Osteoblast (primary cell): Measurements from ENCODE around the gene LINS1. TPM values are rescaled to one million over a fixed set of nuclear protein-coding genes. Genes with fewer than 3 reads are reported as not detected.
"Not testable (repeated sequence)": the region's sequence is repeated elsewhere in the genome, so short reads cannot be mapped to it uniquely, and the experiment has no call there.

ENCODE experiments used
- DNase-seq: peaks from one replicate; pipeline ENCODE4 v3.0.0; 2011; ENCODE audit warnings: low spot score, mixed read lengths; ENCODE audit not compliant: insufficient read length; ENCODE audit errors: missing footprints
- H2AFZ ChIP-seq: 2 replicates; pipeline ENCODE4 v1.6.0; 2011; ENCODE audit warnings: mild to moderate bottlenecking, low read length
- H3K27ac ChIP-seq: 2 replicates; pipeline ENCODE4 v1.5.1; 2011; ENCODE audit warnings: mild to moderate bottlenecking, low read depth, low read length, moderate library complexity
- H3K27me3 ChIP-seq: 2 replicates; pipeline ENCODE4 v1.6.0; 2012; ENCODE audit warnings: mild to moderate bottlenecking, control low read depth, inconsistent platforms, low read length, moderate library complexity; ENCODE audit not compliant: insufficient read depth
- H3K36me3 ChIP-seq: 2 replicates; pipeline ENCODE4 v1.5.1; 2011; ENCODE audit warnings: mild to moderate bottlenecking, low read length, control low read depth, moderate library complexity; ENCODE audit not compliant: insufficient read depth
- H3K4me1 ChIP-seq: 2 replicates; pipeline ENCODE4 v1.5.1; 2011; ENCODE audit warnings: mild to moderate bottlenecking, low read length, control low read depth, moderate library complexity; ENCODE audit not compliant: insufficient read depth
- H3K4me2 ChIP-seq: 2 replicates; pipeline ENCODE4 v1.6.0; 2011; ENCODE audit warnings: mild to moderate bottlenecking, low read length; ENCODE audit not compliant: insufficient read depth
- H3K4me3 ChIP-seq: fragments of 200-600 bp; sonication (generic); 3 replicates; pipeline ENCODE4 v1.5.1; 2012; ENCODE audit warnings: mild to moderate bottlenecking, low read length, inconsistent platforms; ENCODE audit not compliant: insufficient read depth
- H3K79me2 ChIP-seq: 2 replicates; pipeline ENCODE4 v1.6.0; 2012; ENCODE audit warnings: mild to moderate bottlenecking, low read length, control low read depth, inconsistent platforms; ENCODE audit not compliant: insufficient read depth
- H3K9me3 ChIP-seq: 2 replicates; pipeline ENCODE4 v1.5.1; 2011; ENCODE audit warnings: low read depth, low read length, control low read depth
- H4K20me1 ChIP-seq: 2 replicates; pipeline ENCODE4 v1.6.0; 2012; ENCODE audit warnings: mild to moderate bottlenecking, low read length, control low read depth; ENCODE audit not compliant: insufficient read depth
- total RNA-seq: library from RNA; depleted of rRNA; stranded (reverse); fragments of >200 nt; gene quantifications from 2 replicates; pipeline ENCODE4 v1.2.3, GENCODE V29; 2012
- TF ChIP-seq, protein P1 (sequence below): IDR thresholded peaks from 2 replicates; pipeline ENCODE4 v1.5.1; 2011; ENCODE audit warnings: mild to moderate bottlenecking, low read depth, low read length, moderate library complexity; ENCODE audit errors: extremely low read depth

Gene LINS1
- total RNA-seq, 1 donor, result 14.8 TPM

DNA sequence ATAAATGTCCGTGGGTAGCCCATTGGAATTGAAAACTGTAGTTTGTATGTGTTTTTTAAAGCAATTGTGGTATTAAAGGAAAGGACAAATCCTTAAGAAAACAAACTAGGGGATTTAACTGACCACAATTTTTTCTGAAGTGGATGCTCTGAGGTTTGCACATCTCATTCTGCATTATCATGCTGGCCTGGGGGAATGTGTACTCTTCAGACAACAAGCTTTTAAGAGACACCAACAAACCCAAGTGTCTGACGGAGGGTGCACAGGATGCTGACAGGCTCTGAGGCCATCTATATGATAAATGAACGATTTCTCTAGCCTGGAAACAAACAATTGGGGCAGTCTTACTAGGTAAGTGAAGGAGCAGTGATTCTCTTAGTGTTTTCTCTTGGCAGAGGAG, 9.1 kb downstream of the LINS1 start:
- Histone ChIP-seq H3K36me3 (no peaks in the 10 kb centered on the region), H3K4me2 (no peak overlapping the region), H2AFZ (no peak overlapping the region), H4K20me1 (peaks cover 14% of the 10 kb centered on the region), H3K4me1 (no peaks in the 10 kb centered on the region), H3K27ac (no peak overlapping the region), H3K4me3 (no peak overlapping the region), H3K79me2 (peaks cover 83% of the 10 kb centered on the region), H3K9me3 (peaks cover 6% of the 10 kb centered on the region), H3K27me3 (no peaks in the 10 kb centered on the region)
- no peak for DNase-seq
- TF ChIP-seq, protein P1, sequence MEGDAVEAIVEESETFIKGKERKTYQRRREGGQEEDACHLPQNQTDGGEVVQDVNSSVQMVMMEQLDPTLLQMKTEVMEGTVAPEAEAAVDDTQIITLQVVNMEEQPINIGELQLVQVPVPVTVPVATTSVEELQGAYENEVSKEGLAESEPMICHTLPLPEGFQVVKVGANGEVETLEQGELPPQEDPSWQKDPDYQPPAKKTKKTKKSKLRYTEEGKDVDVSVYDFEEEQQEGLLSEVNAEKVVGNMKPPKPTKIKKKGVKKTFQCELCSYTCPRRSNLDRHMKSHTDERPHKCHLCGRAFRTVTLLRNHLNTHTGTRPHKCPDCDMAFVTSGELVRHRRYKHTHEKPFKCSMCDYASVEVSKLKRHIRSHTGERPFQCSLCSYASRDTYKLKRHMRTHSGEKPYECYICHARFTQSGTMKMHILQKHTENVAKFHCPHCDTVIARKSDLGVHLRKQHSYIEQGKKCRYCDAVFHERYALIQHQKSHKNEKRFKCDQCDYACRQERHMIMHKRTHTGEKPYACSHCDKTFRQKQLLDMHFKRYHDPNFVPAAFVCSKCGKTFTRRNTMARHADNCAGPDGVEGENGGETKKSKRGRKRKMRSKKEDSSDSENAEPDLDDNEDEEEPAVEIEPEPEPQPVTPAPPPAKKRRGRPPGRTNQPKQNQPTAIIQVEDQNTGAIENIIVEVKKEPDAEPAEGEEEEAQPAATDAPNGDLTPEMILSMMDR, result no peak

DNA sequence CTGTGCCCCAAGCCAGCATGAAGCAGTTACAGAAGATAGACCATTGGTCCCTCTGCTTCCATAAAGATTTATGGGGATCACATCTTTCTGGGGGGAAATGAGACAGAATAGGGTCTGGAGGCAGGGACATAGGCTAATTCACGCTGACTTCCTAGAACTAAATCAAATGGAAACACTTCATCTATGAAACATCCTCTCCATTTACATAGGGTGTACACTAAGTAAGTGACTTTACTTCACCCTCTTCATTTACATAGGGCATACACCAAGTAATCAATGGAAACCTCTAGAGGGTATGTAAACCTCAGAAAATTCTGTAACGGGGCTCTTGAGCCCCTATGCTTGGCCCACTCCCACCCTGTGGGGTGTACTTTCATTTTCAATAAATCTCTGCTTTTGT, 10.1 kb downstream of the LINS1 start:
- Histone ChIP-seq H3K4me3 (no peak overlapping the region), H3K27me3 (no peaks in the 10 kb centered on the region), H3K4me2 (no peak overlapping the region), H3K36me3 (no peaks in the 10 kb centered on the region), H2AFZ (no peak overlapping the region), H3K9me3 (peaks cover 6% of the 10 kb centered on the region), H3K79me2 (peaks cover 78% of the 10 kb centered on the region), H3K4me1 (no peaks in the 10 kb centered on the region), H4K20me1 (peaks cover 14% of the 10 kb centered on the region), H3K27ac (no peak overlapping the region)
- TF ChIP-seq, protein P1, result no peak
- no peak for DNase-seq

DNA sequence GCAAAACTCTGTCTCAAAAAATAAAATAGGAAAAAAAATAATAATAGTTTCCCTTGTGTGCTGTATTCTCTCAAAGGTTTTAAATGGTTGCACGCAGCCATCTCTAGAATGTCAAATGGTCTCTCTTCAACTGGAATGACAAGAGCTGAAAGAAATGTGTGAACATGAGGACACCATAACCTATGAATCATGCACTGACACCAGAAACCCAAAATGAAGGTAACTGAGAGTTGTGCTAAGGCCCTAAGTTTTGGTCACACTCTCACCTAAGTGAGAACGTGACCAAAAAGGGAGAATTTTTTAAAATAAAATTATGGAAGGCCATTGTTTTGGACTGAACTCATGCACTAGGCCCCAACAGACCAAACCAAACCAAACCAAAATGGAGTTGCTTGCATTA, 10.8 kb downstream of the LINS1 start:
- not testable (repeated sequence) for H2AFZ ChIP-seq, H3K27me3 ChIP-seq, H3K9me3 ChIP-seq, H3K4me2 ChIP-seq, DNase-seq, H3K4me3 ChIP-seq, H3K27ac ChIP-seq, H3K4me1 ChIP-seq, H3K36me3 ChIP-seq
- Histone ChIP-seq H4K20me1 (peaks cover 14% of the 10 kb centered on the region), H3K79me2 (peaks cover 71% of the 10 kb centered on the region)

DNA sequence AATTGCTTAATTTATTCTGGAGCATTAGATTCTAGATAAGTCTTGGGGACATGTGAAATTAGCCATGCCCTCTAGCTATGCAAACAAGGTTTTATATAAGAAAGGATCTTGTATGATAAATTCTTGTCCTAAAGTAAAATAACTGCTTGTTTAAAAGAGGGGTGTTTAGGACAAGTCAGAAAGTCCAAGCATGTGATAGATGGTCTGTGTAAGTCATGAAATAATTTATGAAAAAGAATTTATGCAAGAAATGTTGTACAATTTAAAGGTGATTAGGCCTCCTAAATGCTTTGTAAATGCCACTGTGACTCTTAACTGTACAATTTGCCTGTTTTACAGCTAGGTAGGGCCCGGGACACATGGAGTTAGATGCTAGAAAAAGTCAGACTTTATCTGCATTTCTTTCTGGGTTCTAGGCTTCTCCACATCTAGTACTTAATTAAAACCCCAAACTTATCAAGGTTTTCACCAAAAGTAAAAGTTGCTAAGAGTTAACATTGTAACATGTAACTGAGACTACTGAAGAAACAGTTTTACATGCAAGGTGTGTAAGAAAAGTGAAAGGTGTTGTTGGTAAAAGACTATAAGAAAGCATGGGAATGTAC, 13.2 kb downstream of the LINS1 start:
- H3K4me2 ChIP-seq, result no peak overlapping the region
- H3K4me3 ChIP-seq, result no peak overlapping the region
- TF ChIP-seq, protein P1, result no peak
- DNase-seq, result no peak
- peaks cover 6% of the 10 kb centered on the region for H3K9me3 ChIP-seq
- H3K36me3 ChIP-seq, result no peaks in the 10 kb centered on the region
- H3K27me3 ChIP-seq, result no peaks in the 10 kb centered on the region
- H4K20me1 ChIP-seq, result peaks cover 12% of the 10 kb centered on the region
- no peak overlapping the region for H3K27ac ChIP-seq
- peaks cover 60% of the 10 kb centered on the region for H3K79me2 ChIP-seq
- H2AFZ ChIP-seq, result no peak overlapping the region
- no peaks in the 10 kb centered on the region for H3K4me1 ChIP-seq
